Caco-2 (cell line): ENCODE measurements around the gene NIPSNAP3A. TPM values are rescaled to one million over a fixed set of nuclear protein-coding genes. Genes with fewer than 3 reads are reported as not detected.

Experiments used
- BruUV-seq: library from RNA; stranded (reverse); fragments of 400-500 nt; replicated peaks from 2 replicates; lab custom pipeline; 2021; lab: Mats Ljungman, UMichigan
- CTCF ChIA-PET: fragments of 300-600 bp; sonication (Branson Sonifier 250); formaldehyde crosslinking; loops from one replicate; lab custom pipeline; 2022; ENCODE audit warnings: antibody characterized with exemption; lab: Charles Lee
- POLR2A ChIA-PET: fragments of 300-600 bp; sonication (Branson Sonifier 250); formaldehyde crosslinking; loops from one replicate; lab custom pipeline; 2022; ENCODE audit warnings: antibody characterized with exemption; lab: Charles Lee
- DNase-seq, 2 experiments: peaks; one replicate each; pipeline versions ENCODE4 v3.0.0 to v3.0.0-alpha.2; 2020 to 2022
- H3K27me3 ChIP-seq: replicated peaks from 2 replicates; pipeline ENCODE4 v1.6.0; 2011; ENCODE audit warnings: low read length; ENCODE audit not compliant: control insufficient read depth, insufficient read depth
- H3K36me3 ChIP-seq: 2 replicates; pipeline ENCODE4 v1.5.1; 2011; ENCODE audit warnings: low read length; ENCODE audit not compliant: control insufficient read depth, insufficient read depth
- H3K4me1 ChIP-seq: fragments of 250-450 bp; sonication (Bioruptor Pico); 2 replicates; pipeline ENCODE4 v1.5.1; 2020; ENCODE audit warnings: mild to moderate bottlenecking
- H3K4me3 ChIP-seq: 2 replicates; pipeline ENCODE4 v1.5.1; 2011; ENCODE audit warnings: low read depth, mild to moderate bottlenecking, control low read depth, low read length
- H3K9me3 ChIP-seq: fragments of 250-450 bp; sonication (Bioruptor Pico); 2 replicates; pipeline ENCODE4 v1.5.1; 2020; ENCODE audit warnings: mild to moderate bottlenecking, moderate library complexity
- H3K27ac Mint-ChIP-seq: one replicate; pipeline ENCODE4 v1.8.0; 2022; ENCODE audit warnings: mixed read lengths; ENCODE audit not compliant: unreplicated experiment
- H3K27me3 Mint-ChIP-seq: one replicate; pipeline ENCODE4 v1.8.0; 2022; ENCODE audit warnings: mixed read lengths; ENCODE audit not compliant: insufficient read depth, unreplicated experiment
- H3K36me3 Mint-ChIP-seq: one replicate; pipeline ENCODE4 v1.8.0; 2022; ENCODE audit warnings: mild to moderate bottlenecking, mixed read lengths; ENCODE audit not compliant: insufficient read depth, unreplicated experiment
- H3K4me1 Mint-ChIP-seq: one replicate; pipeline ENCODE4 v1.8.0; 2022; ENCODE audit warnings: low read depth, mixed read lengths; ENCODE audit not compliant: unreplicated experiment
- H3K4me3 Mint-ChIP-seq: one replicate; pipeline ENCODE4 v1.8.0; 2022; ENCODE audit warnings: mild to moderate bottlenecking, moderate library complexity, mixed read lengths; ENCODE audit not compliant: unreplicated experiment
- H3K9me3 Mint-ChIP-seq: one replicate; pipeline ENCODE4 v1.8.0; 2022; ENCODE audit warnings: mixed read lengths; ENCODE audit not compliant: unreplicated experiment
- CTCF ChIP-seq, 2 experiments: fragments of 200-600 bp in 1 of 2; IDR thresholded peaks; 1 replicate in 1 of 2; 2 replicates in 1 of 2; pipeline versions ENCODE4 v1.5.1 to v1.8.0; 2011 to 2022; ENCODE audit warnings: antibody characterized with exemption in 1 of 2, control low read depth in 1 of 2, inconsistent platforms in 1 of 2, low read depth in 1 of 2, low read length in 1 of 2, mild to moderate bottlenecking in 1 of 2, moderate library complexity in 1 of 2; ENCODE audit not compliant: insufficient read depth in 1 of 2, severe bottlenecking in 1 of 2, unreplicated experiment in 1 of 2
- intact Hi-C: fragments of 100-400 bp; cut with micrococcal nuclease; formaldehyde crosslinking; loops from one replicate; pipeline ENCODE4 v1.10.0; 2022; ENCODE audit not compliant: unreplicated experiment
- total RNA-seq: library from RNA; stranded (reverse); gene quantifications from 2 replicates; pipeline ENCODE4 v1.2.3, GENCODE V29; 2022

The NIPSNAP3A gene
- total RNA-seq, 1 experiment from 2014 or later = 19.0 TPM

- intact Hi-C loops = no loop called here
- no peak for DNase-seq
- no peaks in the 10 kb centered on the region for H3K9me3 Mint-ChIP-seq
- POLR2A ChIA-PET = no interaction called here
- Histone ChIP-seq H3K27me3 (no peaks in the 10 kb centered on the region), H3K9me3 (no peaks in the 10 kb centered on the region), H3K4me1 (no peaks in the 10 kb centered on the region), H3K4me3 (no peak overlapping the region), H3K36me3 (no peaks in the 10 kb centered on the region)
- no TSS peak for BruUV-seq
- no peaks in the 10 kb centered on the region for H3K4me1 Mint-ChIP-seq
- no peaks in the 10 kb centered on the region for H3K36me3 Mint-ChIP-seq
- no peaks in the 10 kb centered on the region for H3K27me3 Mint-ChIP-seq
- no peak for TF ChIP-seq CTCF (IDR thresholded peaks at IDR 0.05; ENCODE audit: insufficient read depth in 1 of 2, low read depth in 1 of 2, low read length in 1 of 2, severe bottlenecking in 1 of 2, unreplicated experiment in 1 of 2)
- CTCF ChIA-PET = no interaction called here
- no peak overlapping the region for H3K27ac Mint-ChIP-seq
- no peak overlapping the region for H3K4me3 Mint-ChIP-seq
Measured at GRCh38 chr9:104776797-104777196, 29.3 kb downstream of the NIPSNAP3A start.

GRCh38 chr9:104778802-104779201 lies 31.3 kb downstream of the NIPSNAP3A start:
- BruUV-seq = no TSS peak
- no peaks in the 10 kb centered on the region for H3K4me1 Mint-ChIP-seq
- POLR2A ChIA-PET = no interaction called here

GRCh38 chr9:104779334-104779733 lies 31.9 kb downstream of the NIPSNAP3A start:
- no peak for DNase-seq
- Histone ChIP-seq H3K9me3 (no peaks in the 10 kb centered on the region), H3K4me3 (no peak overlapping the region), H3K4me1 (no peaks in the 10 kb centered on the region), H3K27me3 (no peaks in the 10 kb centered on the region), H3K36me3 (no peaks in the 10 kb centered on the region)
- peaks cover 6% of the 10 kb centered on the region for H3K36me3 Mint-ChIP-seq
- H3K4me1 Mint-ChIP-seq = no peaks in the 10 kb centered on the region
- no peaks in the 10 kb centered on the region for H3K27me3 Mint-ChIP-seq
- ChIA-PET POLR2A (no interaction called here), CTCF (no interaction called here)
- H3K9me3 Mint-ChIP-seq = no peaks in the 10 kb centered on the region
- intact Hi-C loops = no loop called here
- BruUV-seq = no TSS peak
- no peak for TF ChIP-seq CTCF (IDR thresholded peaks at IDR 0.05; ENCODE audit: insufficient read depth in 1 of 2, low read depth in 1 of 2, low read length in 1 of 2, severe bottlenecking in 1 of 2, unreplicated experiment in 1 of 2)
- no peak overlapping the region for H3K27ac Mint-ChIP-seq
- H3K4me3 Mint-ChIP-seq = no peak overlapping the region

More at GRCh38 chr9:104778802-104779201, 31.3 kb downstream of the NIPSNAP3A start:
- Mint-ChIP-seq H3K9me3 (no peaks in the 10 kb centered on the region), H3K36me3 (peaks cover under 1% of the 10 kb centered on the region), H3K4me3 (no peak overlapping the region), H3K27me3 (no peaks in the 10 kb centered on the region), H3K27ac (no peak overlapping the region)
- no peaks in the 10 kb centered on the region for H3K4me1 ChIP-seq
- CTCF ChIA-PET = no interaction called here
- no peaks in the 10 kb centered on the region for H3K9me3 ChIP-seq
- TF ChIP-seq CTCF (IDR thresholded peaks at IDR 0.05; ENCODE audit: insufficient read depth in 1 of 2, low read depth in 1 of 2, low read length in 1 of 2, severe bottlenecking in 1 of 2, unreplicated experiment in 1 of 2) = no peak
- intact Hi-C loops = no loop called here
- no peaks in the 10 kb centered on the region for H3K27me3 ChIP-seq
- no peak for DNase-seq
- H3K36me3 ChIP-seq = no peaks in the 10 kb centered on the region
- no peak overlapping the region for H3K4me3 ChIP-seq
